Endothelial cell of umbilical vein (primary cell): Measurements from ENCODE around the gene AP3M1. TPM values are rescaled to one million over a fixed set of nuclear protein-coding genes. Genes with fewer than 3 reads are reported as not detected.

Experiments
- BruUV-seq: library from RNA; stranded (reverse); fragments of 400-500 nt; replicated peaks from 2 replicates; lab custom pipeline; 2021; lab: Mats Ljungman, UMichigan
- CTCF ChIA-PET: fragments of 300-600, 350-600 bp; sonication (Branson Sonifier 250); formaldehyde crosslinking; loops from one replicate; lab custom pipeline; 2021; ENCODE audit warnings: antibody characterized with exemption, inconsistent platforms; lab: Charles Lee
- POLR2A ChIA-PET: fragments of 300-600, 350-600 bp; sonication (Branson Sonifier 250); formaldehyde crosslinking; loops from one replicate; lab custom pipeline; 2021; ENCODE audit warnings: antibody characterized with exemption, inconsistent platforms; lab: Charles Lee
- DNase-seq: peaks from one replicate; pipeline ENCODE4 v3.0.0-alpha.2; 2011; ENCODE audit warnings: low read depth, low spot score
- FAIRE-seq: peaks from 2 replicates; lab custom pipeline; 2011; peaks lifted over from hg19 to GRCh38; lab: Jason Lieb, UNC
- H2AFZ ChIP-seq: 2 replicates; pipeline ENCODE4 v1.6.0; 2012; ENCODE audit warnings: low read depth, low read length, control low read depth, inconsistent platforms
- H3K27ac ChIP-seq: 2 replicates; pipeline ENCODE4 v1.5.1; 2011; ENCODE audit warnings: low read depth, mild to moderate bottlenecking, control low read depth, low read length, moderate library complexity; ENCODE audit not compliant: insufficient read depth
- H3K27me3 ChIP-seq, 2 experiments: 2 replicates each; pipeline versions ENCODE4 v1.6.0 to v1.6.1; 2011; ENCODE audit warnings: low read length in 2 of 2, mixed read lengths in 1 of 2; ENCODE audit not compliant: control insufficient read depth in 2 of 2, insufficient read depth in 2 of 2
- H3K36me3 ChIP-seq, 2 experiments: 2 replicates in 1 of 2; 3 replicates in 1 of 2; pipeline ENCODE4 v1.5.1; 2011; ENCODE audit warnings: low read length in 2 of 2, mild to moderate bottlenecking in 1 of 2, moderate library complexity in 1 of 2; ENCODE audit not compliant: control insufficient read depth in 2 of 2, insufficient read depth in 2 of 2; ENCODE audit errors: extremely low read depth in 1 of 2
- H3K4me1 ChIP-seq: 3 replicates; pipeline ENCODE4 v1.5.1; 2011; ENCODE audit warnings: mild to moderate bottlenecking, low read length; ENCODE audit not compliant: control insufficient read depth, insufficient read depth; ENCODE audit errors: extremely low read depth
- H3K4me2 ChIP-seq: 2 replicates; pipeline ENCODE4 v1.6.1; 2011; ENCODE audit warnings: low read length, control low read depth, mixed read lengths; ENCODE audit not compliant: insufficient read depth
- H3K4me3 ChIP-seq, 3 experiments: fragments of 200-600 bp in 1 of 3; sonication (generic), shearing (Covaris generic) in 1 of 3; replicated peaks in 1 of 3; 2 replicates each; pipeline ENCODE4 v1.5.1; 2011 to 2016; ENCODE audit warnings: control low read depth in 3 of 3, low read length in 3 of 3, mild to moderate bottlenecking in 2 of 3, inconsistent platforms in 1 of 3, low read depth in 1 of 3, moderate library complexity in 1 of 3; ENCODE audit not compliant: insufficient read depth in 1 of 3
- H3K79me2 ChIP-seq: 2 replicates; pipeline ENCODE4 v1.6.0; 2012; ENCODE audit warnings: low read length, inconsistent platforms; ENCODE audit not compliant: control insufficient read depth, insufficient read depth
- H3K9ac ChIP-seq: replicated peaks from 2 replicates; pipeline ENCODE3; 2011; ENCODE audit warnings: low read length, control low read depth; ENCODE audit not compliant: insufficient read depth; ENCODE audit errors: extremely low read depth
- H3K9me1 ChIP-seq: replicated peaks from 3 replicates; pipeline ENCODE4 v1.6.0; 2011; ENCODE audit warnings: mild to moderate bottlenecking, low read length; ENCODE audit not compliant: control insufficient read depth, insufficient read depth; ENCODE audit errors: extremely low read depth
- H3K9me3 ChIP-seq: replicated peaks from 2 replicates; pipeline ENCODE4 v1.5.1; 2012; ENCODE audit warnings: low read length, inconsistent platforms; ENCODE audit not compliant: control insufficient read depth, insufficient read depth
- H4K20me1 ChIP-seq: replicated peaks from 2 replicates; pipeline ENCODE3; 2011; ENCODE audit warnings: mild to moderate bottlenecking, low read length; ENCODE audit not compliant: control insufficient read depth, insufficient read depth; ENCODE audit errors: extremely low read depth
- EZH2 ChIP-seq: IDR thresholded peaks from 2 replicates; pipeline ENCODE4 v1.6.1; 2012; ENCODE audit warnings: borderline replicate concordance, low read depth, mild to moderate bottlenecking, moderate library complexity, low read length, inconsistent platforms; ENCODE audit not compliant: severe bottlenecking
- FOS ChIP-seq: IDR thresholded peaks from 2 replicates; pipeline ENCODE4 v1.6.1; 2011; ENCODE audit warnings: mild to moderate bottlenecking, low read length, moderate library complexity, borderline replicate concordance; ENCODE audit not compliant: insufficient read depth
- GATA2 ChIP-seq: IDR thresholded peaks from 2 replicates; pipeline ENCODE4 v1.7.0; 2011; ENCODE audit warnings: low read depth, mild to moderate bottlenecking, moderate library complexity, mixed read lengths, low read length; ENCODE audit not compliant: insufficient read length, insufficient read depth
- JUN ChIP-seq: IDR thresholded peaks from 2 replicates; pipeline ENCODE4 v1.6.1; 2011; ENCODE audit warnings: borderline replicate concordance, low read depth; ENCODE audit not compliant: insufficient read length, insufficient read depth
- MYC ChIP-seq: IDR thresholded peaks from one replicate; pipeline ENCODE4 v1.6.1; 2011; ENCODE audit warnings: mild to moderate bottlenecking, low read depth, low read length
- POLR2A ChIP-seq: IDR thresholded peaks from 2 replicates; pipeline ENCODE4 v1.6.1; 2012; ENCODE audit warnings: low read depth, mild to moderate bottlenecking, control low read depth, low read length
- POLR2AphosphoS5 ChIP-seq: IDR thresholded peaks from 2 replicates; pipeline ENCODE4 v1.6.1; 2012; ENCODE audit warnings: low read depth, mild to moderate bottlenecking, control low read depth, low read length, moderate library complexity; ENCODE audit not compliant: insufficient read depth
- dilution Hi-C: fragments of 300-500 bp; cut with MboI; formaldehyde crosslinking; loops from one replicate; pipeline ENCODE4 v1.15.0; 2019; ENCODE audit warnings: low sequenced_read_pairs; ENCODE audit not compliant: extremely low pct_ligation_motif_present
- intact Hi-C: fragments of 100-400 bp; cut with micrococcal nuclease; formaldehyde crosslinking; loops from one replicate; pipeline ENCODE4 v1.10.0; 2022
- polyA plus RNA-seq, 4 experiments: library from polyadenylated mRNA; depleted of rRNA in 3 of 4; stranded (reverse) in 3 of 4; unstranded in 1 of 4; fragments of >200 nt; gene quantifications; 2 replicates each; pipeline versions ENCODE4 v1.2.1 to v1.2.3, GENCODE V29; 2011 to 2012; ENCODE audit warnings: missing spikeins in 1 of 4
- total RNA-seq: library from RNA; stranded (reverse); gene quantifications from 2 replicates; pipeline ENCODE4 v1.2.3, GENCODE V29; 2021
- TF ChIP-seq, protein P1 (sequence below): IDR thresholded peaks from 2 replicates; pipeline ENCODE4 v1.6.1; 2011; ENCODE audit not compliant: insufficient read depth, insufficient read length
- TF ChIP-seq, protein P2 (sequence below), 2 donors: IDR thresholded peaks; 1 replicate in 1 of 2; 2 replicates in 1 of 2; pipeline ENCODE4 v1.5.1; 2011; ENCODE audit warnings: low read length in 2 of 2, mild to moderate bottlenecking in 2 of 2, moderate library complexity in 2 of 2, control low read depth in 1 of 2, inconsistent platforms in 1 of 2, low read depth in 1 of 2; ENCODE audit not compliant: insufficient read depth in 1 of 2; ENCODE audit errors: extremely low read depth in 1 of 2

Gene AP3M1
- total and polyA plus RNA-seq, 2 donors (not counting 3 experiments of a cell fraction or from before 2014, with no cell fraction given): 34.0 to 58.8 TPM

DNA sequence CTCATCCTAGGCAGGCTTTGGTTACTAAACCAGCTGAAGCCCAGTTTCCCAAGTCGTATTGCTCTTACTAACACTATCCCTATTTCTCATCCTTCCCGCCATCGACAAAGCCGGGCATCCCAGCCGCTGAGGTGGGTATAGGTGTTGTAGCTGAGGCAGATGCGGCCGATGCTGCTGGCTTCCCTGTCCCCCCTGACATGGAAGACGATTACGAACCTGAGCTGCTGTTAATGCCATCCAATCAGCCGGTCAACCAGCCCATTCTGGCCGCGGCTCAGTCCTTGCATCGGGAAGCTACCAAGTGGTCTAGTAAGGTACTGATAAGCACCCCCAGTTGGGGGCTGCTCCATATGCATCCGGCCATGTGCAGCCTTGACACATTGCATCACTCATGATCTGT lies 38.8 kb downstream of the AP3M1 start:
- Histone ChIP-seq H3K4me2 (no peak overlapping the region), H3K36me3 (peaks cover 54 to 59% of the 10 kb centered on the region in 2 experiments), H3K4me3 (no peak overlapping the region), H3K27me3 (no peaks in the 10 kb centered on the region), H4K20me1 (peaks cover under 1% of the 10 kb centered on the region), H3K9me1 (no peaks in the 10 kb centered on the region), H2AFZ (no peak overlapping the region), H3K9me3 (no peaks in the 10 kb centered on the region), H3K4me1 (no peaks in the 10 kb centered on the region), H3K79me2 (peaks cover 21% of the 10 kb centered on the region), H3K9ac (no peak overlapping the region), H3K27ac (no peak overlapping the region)
- FAIRE-seq: no peak
- POLR2A ChIA-PET: no interaction called here
- no peak for DNase-seq
- TF ChIP-seq FOS: no peak
- no peak for TF ChIP-seq JUN
- no peak for TF ChIP-seq POLR2AphosphoS5
- no peak for TF ChIP-seq MYC
- TF ChIP-seq, protein P1, sequence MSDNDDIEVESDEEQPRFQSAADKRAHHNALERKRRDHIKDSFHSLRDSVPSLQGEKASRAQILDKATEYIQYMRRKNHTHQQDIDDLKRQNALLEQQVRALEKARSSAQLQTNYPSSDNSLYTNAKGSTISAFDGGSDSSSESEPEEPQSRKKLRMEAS: no peak
- no peak for TF ChIP-seq GATA2
- no peak for TF ChIP-seq EZH2
- no peak for TF ChIP-seq POLR2A
- TF ChIP-seq, protein P2, sequence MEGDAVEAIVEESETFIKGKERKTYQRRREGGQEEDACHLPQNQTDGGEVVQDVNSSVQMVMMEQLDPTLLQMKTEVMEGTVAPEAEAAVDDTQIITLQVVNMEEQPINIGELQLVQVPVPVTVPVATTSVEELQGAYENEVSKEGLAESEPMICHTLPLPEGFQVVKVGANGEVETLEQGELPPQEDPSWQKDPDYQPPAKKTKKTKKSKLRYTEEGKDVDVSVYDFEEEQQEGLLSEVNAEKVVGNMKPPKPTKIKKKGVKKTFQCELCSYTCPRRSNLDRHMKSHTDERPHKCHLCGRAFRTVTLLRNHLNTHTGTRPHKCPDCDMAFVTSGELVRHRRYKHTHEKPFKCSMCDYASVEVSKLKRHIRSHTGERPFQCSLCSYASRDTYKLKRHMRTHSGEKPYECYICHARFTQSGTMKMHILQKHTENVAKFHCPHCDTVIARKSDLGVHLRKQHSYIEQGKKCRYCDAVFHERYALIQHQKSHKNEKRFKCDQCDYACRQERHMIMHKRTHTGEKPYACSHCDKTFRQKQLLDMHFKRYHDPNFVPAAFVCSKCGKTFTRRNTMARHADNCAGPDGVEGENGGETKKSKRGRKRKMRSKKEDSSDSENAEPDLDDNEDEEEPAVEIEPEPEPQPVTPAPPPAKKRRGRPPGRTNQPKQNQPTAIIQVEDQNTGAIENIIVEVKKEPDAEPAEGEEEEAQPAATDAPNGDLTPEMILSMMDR (IDR thresholded peaks at IDR 0.05; ENCODE audit: extremely low read depth in 1 of 2, insufficient read depth in 1 of 2, low read depth in 1 of 2, low read length in 2 of 2): no peak
- BruUV-seq: no TSS peak
- dilution Hi-C loops: no loop called here
- intact Hi-C loops: no loop called here
- CTCF ChIA-PET: interaction anchor here (1.0 kb wide), 1 partner anchor 8 kb away, joined by 4 read pairs; no protein-coding TSS in a partner anchor
